DMS 273 (cell line): ENCODE results near the gene KRTAP1-1.
"Not testable (repeated sequence)": the region's sequence is repeated elsewhere in the genome, so short reads cannot be mapped to it uniquely, and the experiment has no call there.

ENCODE experiments used
- DNase-seq: peaks from one replicate; lab custom pipeline; 2025; ENCODE audit not compliant: unreplicated experiment; lab: John Stamatoyannopoulos, UW

KRTAP1-1 gene

GRCh38 chr17:41057547-41057946 is 16.3 kb upstream of the KRTAP1-1 start:
- no peak for DNase-seq

GRCh38 chr17:41055130-41055529 is 13.9 kb upstream of the KRTAP1-1 start, which contains the start of gene KRTAP2-2:
KRTAP2-2 (minus strand) TSS chr17:41055230; CDS start chr17:41055211, 19 bp downstream.
- not testable (repeated sequence) for DNase-seq

- DNase-seq = not testable (repeated sequence)
These were observed 13.3 kb upstream of the KRTAP1-1 start for GRCh38 chr17:41054556-41054955.

GRCh38 chr17:41054025-41054424 is 12.8 kb upstream of the KRTAP1-1 start:
- no peak for DNase-seq

- no peak for DNase-seq
These were observed 11.3 kb upstream of the KRTAP1-1 start for GRCh38 chr17:41052566-41052965.

- no peak for DNase-seq
These were observed 7.9 kb upstream of the KRTAP1-1 start for GRCh38 chr17:41049110-41049509.

GRCh38 chr17:41048441-41048840 is 7.2 kb upstream of the KRTAP1-1 start:
- no peak for DNase-seq

GRCh38 chr17:41046735-41047465 is 5.7 kb upstream of the KRTAP1-1 start, which contains the start of gene KRTAP2-1:
KRTAP2-1 (minus strand) TSS chr17:41047316; CDS start chr17:41047267, 49 bp downstream.
- DNase-seq = not testable (repeated sequence)

GRCh38 chr17:41042953-41043352 is 1.7 kb upstream of the KRTAP1-1 start:
- DNase-seq = no peak

GRCh38 chr17:41037853-41038350 is 3.3 kb downstream of the KRTAP1-1 start:
- no peak for DNase-seq

- peak; percentile 82 for DNase-seq
These were observed 6.8 kb downstream of the KRTAP1-1 start, which contains the start of gene KRTAP1-3 for GRCh38 chr17:41034346-41034935. KRTAP1-3 (minus strand) TSS chr17:41034874; CDS start chr17:41034821, 53 bp downstream.

- DNase-seq = peak; percentile 3
These were observed 11.5 kb downstream of the KRTAP1-1 start, which contains the start of gene KRTAP1-4 for GRCh38 chr17:41029633-41030245. KRTAP1-4 (minus strand) TSS chr17:41030195; CDS start chr17:41030078, 117 bp downstream.

GRCh38 chr17:41026715-41027471 is 14.4 kb downstream of the KRTAP1-1 start, which contains the start of gene KRTAP1-5:
KRTAP1-5 (minus strand) TSS chr17:41027208; CDS start chr17:41027155, 53 bp downstream.
- DNase-seq = peak; percentile 62

- DNase-seq = no peak
These were observed 16.6 kb downstream of the KRTAP1-1 start for GRCh38 chr17:41024697-41025096.

GRCh38 chr17:41020336-41020735 is 20.9 kb downstream of the KRTAP1-1 start:
- no peak for DNase-seq

GRCh38 chr17:41019415-41019814 is 21.8 kb downstream of the KRTAP1-1 start:
- DNase-seq = no peak

- no peak for DNase-seq
These were observed 22.7 kb downstream of the KRTAP1-1 start for GRCh38 chr17:41018541-41018940.

- DNase-seq = no peak
These were observed 24.6 kb downstream of the KRTAP1-1 start for GRCh38 chr17:41016578-41017215.

GRCh38 chr17:41015454-41015853 is 25.8 kb downstream of the KRTAP1-1 start:
- DNase-seq = no peak

- DNase-seq = peak; percentile 35
These were observed 27.6 kb downstream of the KRTAP1-1 start for GRCh38 chr17:41013606-41014005.
